SK-N-MC (cell line): ENCODE data around the gene IPO11.

Experiments used
- EZH2 ChIP-seq: fragments of 200-600 bp; sonication (generic); IDR thresholded peaks from one replicate; pipeline ENCODE4 v1.6.1; 2017; ENCODE audit warnings: antibody characterized with exemption
- POLR2AphosphoS5 ChIP-seq: IDR thresholded peaks from 2 replicates; pipeline ENCODE4 v1.6.1; 2012; ENCODE audit warnings: mild to moderate bottlenecking, low read depth, low read length, borderline replicate concordance

GRCh38 chr5:62514510-62515119, 102.1 kb downstream of the IPO11 start:
- TF ChIP-seq POLR2AphosphoS5 = no peak
- TF ChIP-seq EZH2 = no peak
